ENCODE data around the gene SLC6A19.

The SLC6A19 gene

DNA sequence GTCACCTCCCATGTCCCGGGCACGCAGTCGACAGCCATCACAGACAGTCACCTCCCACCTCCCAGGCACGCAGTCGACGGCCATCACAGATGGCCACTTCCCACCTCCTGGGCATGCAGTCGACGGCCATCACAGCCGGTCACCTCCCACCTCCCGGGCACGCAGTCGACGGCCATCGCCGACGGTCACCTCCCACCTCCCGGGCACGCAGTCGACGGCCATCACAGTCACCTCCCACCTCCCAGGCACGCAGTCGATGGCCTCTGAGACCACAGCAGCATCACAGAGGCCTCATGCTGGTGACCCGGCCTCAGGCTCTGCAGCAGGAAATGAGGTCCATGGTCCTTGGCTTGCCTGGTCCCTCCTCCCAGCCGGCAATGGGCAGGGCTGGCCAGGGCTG lies 5.5 kb upstream of the SLC6A19 start:
- DNase-seq (ENCODE audit: low read depth), result no peak

DNA sequence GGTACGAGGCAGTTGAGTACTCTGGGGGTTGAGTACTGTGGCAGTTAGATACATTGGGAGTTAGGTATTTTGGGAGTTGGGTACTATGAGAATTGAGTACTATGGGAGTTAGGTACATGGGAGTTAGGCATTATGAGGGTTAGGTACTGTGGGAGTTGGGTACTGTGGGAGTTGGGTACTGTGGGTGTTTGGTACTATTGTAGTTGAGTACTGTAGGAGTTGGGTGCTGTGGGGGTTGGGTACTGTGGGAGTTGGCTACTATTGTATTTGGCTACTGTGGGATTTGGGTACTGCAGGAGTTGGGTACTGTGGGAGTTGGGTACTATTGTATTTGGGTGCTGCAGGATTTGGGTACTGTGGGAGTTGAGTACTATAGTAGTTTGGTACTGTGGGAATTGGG lies 4.8 kb upstream of the SLC6A19 start:
- no peak for DNase-seq (ENCODE audit: low read depth)

DNA sequence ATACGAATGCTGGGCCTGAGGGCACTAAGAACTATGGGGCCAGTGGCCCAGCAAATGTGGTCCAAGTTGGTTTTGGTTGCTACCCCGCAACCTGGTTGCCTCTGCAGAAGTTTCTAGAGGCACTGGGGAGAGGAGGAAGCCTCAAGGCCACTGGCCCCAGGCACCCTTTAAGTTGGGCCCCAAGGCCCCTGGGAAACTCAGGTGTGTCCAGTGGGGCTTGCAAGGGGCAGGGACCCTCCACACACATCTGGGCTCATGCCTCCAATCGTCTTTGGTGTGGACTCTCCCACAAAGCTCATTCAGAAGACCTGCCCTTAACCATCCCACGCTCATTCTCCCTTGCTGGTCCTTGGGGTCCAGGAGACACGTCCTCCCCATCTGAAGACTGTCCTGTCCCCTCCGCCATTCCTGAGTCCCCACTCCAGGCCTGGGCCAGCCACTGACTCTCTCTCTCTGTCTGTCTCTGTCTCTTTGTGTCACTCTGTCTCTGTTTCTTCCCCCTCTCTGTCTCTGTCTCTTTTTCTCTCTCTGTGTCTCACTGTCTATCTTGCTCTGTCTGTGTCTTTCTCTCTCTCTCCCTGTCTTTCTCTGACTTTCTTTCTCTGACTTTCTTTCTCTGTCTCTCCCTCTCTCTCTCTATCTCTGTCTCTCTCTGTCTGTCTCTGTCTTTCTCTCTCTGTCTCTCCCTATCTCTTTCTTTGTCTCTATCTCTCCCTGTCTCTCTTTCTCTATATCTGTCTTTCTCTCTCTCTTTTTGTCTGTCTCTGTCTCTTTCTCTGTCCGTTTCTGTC lies 3.3 kb upstream of the SLC6A19 start:
- DNase-seq (ENCODE audit: low read depth), result no peak

DNA sequence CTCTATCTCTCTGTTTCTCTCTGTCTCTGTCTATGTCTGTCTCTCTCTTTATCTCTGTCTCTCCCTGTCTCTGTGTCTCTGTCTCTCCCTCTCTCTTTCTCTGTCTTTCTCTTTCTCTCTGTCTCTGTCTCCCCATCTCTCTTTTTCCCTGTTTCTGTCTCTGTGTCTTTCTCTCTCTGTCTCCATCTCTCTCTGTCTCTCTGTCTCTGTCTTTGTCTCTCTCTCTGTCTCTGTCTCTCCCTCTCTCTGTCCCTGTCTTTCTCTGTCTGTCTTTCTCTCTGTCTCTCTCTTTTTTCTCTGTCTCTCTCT lies 2.1 kb upstream of the SLC6A19 start:
- DNase-seq (ENCODE audit: low read depth), result no peak

DNA sequence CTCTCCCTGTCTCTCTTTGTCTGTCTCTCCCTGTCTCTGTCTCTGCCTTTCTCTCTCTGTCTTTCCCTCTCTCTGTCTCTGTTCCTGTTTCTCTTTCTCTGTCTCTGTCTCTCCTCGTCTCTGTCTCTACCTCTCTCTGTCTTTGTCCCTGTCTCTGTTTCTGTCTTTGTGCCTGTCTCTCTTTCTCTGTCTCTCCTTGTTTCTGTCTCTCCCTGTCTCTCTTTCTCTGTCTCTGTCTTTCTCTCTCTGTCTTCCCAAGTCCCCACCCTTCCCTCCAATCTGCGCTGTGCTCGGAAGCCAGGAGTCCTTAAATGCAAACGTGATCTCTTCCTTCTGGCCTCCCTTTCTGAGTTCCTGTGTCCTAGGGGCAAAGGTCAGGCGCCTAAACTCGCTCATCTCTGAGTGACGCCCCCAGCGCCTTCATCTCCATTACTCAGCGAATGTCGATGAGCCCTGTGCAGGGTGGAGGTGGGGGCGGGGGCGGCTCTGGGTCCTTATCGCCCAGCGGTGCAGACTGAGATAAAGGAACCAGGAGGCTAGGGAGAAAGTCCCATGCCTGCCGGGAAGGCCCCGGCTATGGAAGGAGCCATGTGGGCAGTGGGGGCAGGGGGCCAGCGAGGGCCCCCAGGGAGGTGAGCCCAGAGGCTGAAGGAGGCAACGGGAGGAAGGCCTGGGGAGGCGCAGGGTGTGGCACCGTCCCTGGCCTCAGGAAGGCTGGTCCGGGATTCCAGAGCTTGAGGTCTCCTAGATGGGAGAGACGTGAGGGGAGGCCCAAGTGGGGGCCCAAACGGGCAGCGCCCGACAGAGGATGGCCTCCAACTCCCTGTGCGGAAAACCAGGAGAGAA lies 1.5 kb upstream of the SLC6A19 start:
- DNase-seq (ENCODE audit: low read depth), result no peak

DNA sequence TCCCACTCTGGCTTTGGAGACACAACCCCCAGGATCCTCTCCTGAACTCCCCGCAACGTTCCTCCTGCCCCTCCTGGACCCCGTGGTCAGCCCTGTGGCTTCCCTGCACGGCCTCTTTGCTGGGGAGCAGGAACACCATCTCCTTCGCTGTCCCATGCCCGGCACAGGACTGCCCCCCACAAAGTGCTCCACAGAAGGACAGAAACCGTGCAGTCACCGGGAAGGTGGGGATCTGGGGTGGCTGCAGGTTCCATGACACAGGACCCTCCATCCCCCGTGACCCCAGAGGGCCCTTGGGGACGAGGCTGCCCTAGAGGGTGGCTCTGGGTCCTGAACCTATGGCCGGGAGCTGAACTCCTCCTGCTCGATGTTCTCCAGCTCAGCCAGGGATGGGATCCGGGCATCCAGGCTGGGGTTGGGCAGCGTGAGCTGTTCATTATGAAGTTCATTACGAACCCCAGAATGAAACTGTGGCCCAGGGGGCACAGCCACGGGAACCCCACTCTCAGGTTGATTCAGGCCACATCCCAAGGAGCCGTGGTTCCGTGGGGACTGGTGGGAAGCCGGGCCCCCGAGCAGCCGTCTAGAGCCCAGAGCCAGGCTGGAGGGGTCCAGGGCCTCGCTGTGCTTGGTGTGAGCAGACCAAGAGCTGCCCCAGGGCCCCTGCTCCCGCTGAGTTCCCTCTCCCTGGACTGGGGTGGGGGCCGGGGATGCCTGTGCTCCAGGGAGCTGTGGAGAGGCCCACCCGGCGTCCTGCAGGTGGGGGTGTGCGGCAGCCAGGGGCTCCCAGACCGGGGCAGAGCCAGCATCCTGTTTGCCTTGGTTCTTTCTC lies 684 bp upstream of the SLC6A19 start:
- DNase-seq (ENCODE audit: low read depth), result no peak

DNA sequence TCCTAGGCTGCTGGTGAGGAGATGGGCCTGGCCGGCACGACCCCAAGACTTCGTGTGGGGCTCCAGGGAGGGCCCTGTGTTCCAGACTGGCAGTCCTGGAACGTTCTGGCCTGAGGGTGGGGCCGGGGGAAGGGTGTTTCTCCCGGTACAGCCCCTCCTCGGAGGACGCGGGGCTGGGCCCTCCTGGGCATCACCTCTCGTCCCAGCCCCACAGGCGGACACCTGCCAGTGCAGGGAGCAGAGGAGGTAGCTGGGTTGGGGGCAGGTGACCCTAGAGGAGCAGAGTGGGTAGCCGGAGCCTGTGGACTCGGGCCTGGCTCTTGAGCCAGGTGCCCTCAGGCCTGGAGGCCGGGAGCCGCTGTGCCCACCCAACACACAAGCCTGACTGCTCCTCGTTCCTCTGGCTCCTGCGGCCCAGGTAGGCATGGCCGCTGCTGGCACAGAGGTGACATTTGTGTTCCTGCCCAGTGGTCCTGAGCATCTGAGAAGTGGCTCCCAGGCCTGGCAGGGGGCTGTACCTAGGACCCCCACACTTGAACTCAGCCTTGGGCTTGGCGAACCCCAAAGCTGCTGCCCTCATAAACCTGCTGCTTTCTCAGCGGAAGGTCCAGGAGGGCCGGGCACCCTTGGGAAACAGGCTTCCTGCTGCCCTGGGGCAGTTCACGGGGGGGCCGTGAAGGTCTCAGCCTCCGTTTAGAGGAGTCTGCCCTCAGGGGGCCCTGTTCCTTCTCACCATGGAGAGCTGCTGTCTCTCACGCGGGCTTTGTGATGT lies 817 bp downstream of the SLC6A19 start:
- no peak for DNase-seq (ENCODE audit: low read depth)

DNA sequence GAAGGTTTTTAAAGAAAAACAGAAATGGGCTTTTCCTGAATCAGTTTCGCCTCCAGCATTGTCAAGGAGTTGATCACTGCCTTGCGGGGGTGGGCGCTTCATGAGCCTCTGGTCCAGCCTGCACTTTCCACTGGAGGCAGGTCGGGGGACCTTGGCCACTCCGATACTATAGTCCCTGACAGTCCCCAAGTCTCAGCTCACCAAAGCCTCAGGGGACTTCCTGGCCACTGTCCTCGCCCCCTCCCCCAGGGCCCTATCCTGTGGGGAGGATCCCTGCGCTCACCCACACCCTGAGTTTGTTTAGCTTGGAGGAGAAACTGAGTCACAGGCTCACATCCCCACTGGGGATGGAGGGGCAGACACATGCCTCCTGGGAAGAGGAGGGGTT lies 1.4 kb downstream of the SLC6A19 start:
- DNase-seq (ENCODE audit: low read depth), result no peak

DNA sequence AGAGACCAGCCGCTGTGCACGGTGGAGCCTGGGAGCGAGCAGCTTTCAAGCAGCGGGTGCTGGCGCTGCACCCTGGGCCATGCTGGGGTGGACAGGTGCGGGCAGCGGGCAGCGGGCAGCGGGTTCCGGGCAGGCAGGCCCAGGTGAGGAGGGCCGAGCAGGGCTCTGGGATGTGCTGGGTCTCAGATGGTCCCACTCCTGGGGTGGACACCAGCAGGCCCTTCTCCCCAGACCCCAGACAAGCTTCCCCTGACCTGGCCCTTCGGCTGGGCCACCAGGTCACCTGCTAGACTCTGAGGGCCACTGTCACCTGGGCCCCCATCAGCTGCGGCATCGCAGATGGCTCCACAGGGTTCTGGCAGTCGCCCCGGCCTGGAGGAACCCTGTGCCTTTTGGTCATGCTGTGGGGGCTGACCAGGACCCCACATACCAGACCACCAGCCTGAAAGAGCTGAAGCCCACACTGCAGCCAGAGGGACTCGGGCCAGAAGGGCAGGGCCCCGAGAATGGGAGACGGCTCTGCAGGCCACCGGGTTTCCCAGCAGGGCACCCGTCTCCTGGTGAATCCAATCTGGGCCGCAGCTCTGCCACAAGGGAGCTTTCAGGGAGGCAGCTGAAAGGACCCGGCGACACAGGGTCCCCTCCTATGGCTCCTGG lies 2.0 kb downstream of the SLC6A19 start:
- no peak for DNase-seq (ENCODE audit: low read depth)

DNA sequence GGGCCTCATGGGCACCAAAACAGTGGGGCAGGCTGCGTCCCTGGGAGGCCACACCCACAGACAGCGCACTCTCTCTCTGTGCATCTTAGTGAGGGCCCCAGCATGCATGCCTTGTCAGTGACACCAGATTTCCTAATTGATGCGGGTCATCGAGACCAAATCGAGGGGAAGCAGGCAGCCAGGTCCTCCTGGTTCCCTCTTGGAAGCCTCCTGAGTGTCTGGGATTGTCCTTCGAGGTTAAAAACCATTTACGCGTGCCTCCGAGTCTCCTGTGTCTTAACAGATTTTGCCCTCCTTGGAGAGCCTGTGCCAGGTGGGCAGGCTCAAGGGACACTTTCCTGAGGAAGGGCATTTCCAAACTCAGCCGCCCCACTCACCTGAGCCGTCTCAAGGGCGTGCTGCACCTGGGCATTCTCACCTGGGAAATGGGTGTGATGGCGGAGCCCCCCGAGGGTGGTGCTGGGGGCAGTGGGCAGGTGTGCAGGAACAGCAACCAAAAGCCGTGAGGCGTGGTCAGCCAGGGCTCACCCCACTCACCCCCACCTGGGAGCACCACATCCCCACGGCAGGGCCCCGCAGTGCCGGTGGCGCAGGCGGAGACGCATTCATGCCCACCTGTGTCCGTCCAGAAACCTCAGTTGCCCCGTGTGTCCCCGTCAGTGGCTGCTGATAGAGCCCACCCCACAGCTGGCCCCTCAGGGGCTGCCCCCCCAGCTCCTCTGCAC lies 2.7 kb downstream of the SLC6A19 start:
- DNase-seq (ENCODE audit: low read depth), result no peak

DNA sequence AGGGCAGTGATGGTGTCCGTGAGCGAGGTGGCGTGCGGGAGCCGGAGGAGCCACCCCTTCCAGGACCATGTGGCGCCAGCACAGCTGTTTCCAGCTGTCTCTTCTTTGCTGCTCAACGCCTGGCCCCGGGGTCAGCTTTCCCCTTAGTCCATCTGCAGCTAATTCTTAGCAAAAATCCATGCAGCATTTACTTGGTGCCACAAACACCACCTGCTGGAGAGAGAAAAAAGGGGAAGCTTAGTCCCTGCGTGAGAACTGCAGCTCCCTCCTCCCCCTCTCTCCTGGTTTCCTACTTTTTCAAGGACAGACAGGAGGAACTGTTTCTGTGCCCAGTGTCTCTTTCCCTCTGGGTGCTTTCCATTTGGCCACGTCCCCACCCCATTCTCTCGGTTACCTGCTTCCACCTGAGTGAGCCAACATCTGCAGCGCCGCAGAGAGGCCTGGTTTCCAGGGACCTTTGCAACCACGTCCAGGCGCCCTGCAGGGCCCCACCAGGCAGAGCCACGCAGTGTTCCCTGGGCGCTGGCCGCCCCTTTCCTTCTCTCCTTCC lies 3.4 kb downstream of the SLC6A19 start:
- peak; percentile 24 for DNase-seq (ENCODE audit: low read depth)

DNA sequence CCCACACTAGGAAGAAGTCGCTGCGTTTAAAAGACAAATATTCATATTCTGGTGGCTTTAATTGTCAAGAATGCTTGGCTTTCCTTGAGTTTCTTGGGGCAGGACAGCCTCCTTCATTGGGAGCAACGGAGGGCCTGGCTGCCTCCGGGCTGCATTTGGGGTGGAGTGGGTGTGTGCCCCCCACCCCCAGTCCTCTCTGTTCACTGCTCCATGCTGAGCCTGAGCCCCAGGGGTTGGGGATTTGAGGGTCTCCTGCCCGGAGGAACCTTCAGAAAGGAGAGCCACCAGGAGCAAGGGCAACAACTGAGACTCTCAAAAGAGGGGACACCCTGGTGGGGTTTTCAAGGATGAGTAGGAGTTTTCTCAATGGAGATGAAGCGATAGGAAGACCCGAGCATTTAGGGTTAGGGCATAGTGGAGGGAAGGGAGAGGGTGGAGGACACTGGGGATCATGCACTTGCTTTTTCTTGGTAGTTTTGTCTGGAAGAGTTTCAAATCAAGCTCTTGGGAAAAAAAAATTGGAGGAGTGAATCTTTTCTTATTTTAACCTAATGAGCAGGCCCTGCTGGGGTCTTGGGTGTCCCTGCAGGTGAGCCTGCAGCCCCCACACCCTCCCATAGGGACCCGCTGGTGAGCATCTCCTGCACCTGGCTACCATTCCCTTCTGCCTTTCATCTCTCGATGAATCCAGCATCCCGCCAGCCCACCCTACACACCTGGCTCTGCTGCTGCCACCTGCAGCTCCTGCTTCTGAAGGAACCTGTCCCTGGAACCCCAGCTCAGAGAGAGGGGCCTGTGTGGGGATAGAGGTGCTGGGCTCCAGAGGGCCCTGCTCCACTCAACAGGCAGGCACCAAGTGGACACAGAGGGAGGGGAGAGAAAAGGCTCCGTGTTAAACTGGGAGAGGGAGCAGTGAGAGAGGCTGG lies 4.1 kb downstream of the SLC6A19 start:
- DNase-seq (ENCODE audit: low read depth), result no peak

DNA sequence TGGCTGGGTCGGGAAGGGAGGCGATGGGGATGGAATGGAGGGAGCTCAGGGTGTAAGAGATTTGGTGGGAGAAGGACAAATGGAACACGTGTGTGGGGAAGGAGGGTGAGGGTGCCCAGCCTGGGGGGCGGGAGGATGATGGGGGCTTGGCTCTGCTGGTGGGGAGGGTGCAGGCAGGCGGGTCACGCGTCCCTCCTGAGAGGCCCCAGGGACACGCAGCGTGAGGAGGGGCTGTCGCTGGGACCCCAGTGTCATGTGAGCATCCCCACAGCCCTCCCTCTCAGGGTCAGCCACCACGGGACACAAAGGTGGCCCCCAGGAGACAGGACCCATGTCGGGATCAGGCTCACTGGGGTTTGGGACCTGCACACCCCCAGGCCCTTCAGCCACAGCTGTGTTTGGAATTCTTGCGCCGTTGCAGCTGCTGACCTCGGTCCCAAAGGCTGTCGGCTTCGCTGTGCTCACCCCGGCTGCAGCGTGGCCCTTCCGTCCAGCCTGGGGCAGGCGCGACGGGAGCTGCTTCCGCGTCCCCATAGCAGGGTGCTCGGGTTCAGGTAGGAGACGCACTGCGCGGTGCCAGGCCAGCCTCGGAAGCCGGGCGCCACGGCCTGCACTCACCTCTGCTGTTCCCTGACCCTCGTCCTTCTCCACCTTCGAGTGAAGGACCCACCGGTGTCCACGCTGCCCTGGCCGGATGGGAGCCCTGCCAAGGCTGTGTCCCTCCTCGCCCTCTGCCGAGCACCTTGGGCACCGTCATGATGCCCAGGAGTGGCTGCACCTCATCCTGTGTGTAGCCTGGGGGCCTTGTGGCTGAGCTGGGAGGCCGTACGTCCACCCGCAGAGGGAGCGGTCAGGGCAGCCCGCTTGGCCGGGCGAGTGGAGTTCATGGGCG lies 5.4 kb downstream of the SLC6A19 start:
- no peak for DNase-seq (ENCODE audit: low read depth)

DNA sequence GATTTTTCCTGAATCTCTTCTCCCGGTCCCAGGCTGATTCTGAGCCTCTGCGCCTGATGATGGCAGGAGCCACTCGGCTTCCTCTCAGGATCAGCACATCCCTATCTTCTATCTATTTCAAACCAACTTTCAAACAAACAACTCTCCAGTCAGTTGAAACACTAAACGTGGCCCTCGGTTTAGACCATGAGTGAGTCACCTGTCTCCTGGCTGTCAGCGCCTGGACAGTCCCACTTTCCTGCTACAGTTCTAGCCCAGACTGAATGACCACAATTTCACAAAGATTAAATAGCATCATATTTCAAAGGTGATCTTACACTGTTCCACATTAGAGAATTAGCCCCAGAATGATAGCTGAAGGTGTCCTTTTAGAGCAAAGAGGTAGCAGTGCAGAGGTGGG lies 6.2 kb downstream of the SLC6A19 start:
- DNase-seq (ENCODE audit: low read depth), result no peak

DNA sequence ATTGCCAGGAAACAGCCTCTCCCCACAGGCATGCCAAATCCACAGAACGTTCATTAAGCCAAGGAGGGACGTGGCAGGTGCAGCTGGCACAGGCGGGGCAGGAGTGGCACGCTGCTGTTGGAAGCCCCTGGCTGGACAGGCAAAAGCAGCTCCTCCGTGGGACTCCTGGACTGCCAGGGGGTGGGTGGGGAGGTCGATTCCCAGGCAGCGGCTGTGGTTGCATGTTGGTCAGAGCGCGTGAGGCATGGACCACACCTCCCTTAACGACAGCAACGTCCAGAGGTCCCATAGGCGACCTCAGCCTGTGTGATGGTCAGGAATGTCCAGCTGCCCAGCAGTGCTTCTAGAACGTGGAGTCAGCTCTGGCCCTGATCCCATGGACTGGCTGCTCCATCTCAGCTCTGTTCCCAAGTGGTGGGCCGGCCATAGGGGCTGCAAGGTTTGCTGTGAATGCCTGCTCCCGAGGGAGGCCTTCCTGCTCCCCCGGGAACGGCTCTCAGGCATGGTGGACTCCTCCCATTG lies 6.9 kb downstream of the SLC6A19 start:
- DNase-seq (ENCODE audit: low read depth), result no peak

DNA sequence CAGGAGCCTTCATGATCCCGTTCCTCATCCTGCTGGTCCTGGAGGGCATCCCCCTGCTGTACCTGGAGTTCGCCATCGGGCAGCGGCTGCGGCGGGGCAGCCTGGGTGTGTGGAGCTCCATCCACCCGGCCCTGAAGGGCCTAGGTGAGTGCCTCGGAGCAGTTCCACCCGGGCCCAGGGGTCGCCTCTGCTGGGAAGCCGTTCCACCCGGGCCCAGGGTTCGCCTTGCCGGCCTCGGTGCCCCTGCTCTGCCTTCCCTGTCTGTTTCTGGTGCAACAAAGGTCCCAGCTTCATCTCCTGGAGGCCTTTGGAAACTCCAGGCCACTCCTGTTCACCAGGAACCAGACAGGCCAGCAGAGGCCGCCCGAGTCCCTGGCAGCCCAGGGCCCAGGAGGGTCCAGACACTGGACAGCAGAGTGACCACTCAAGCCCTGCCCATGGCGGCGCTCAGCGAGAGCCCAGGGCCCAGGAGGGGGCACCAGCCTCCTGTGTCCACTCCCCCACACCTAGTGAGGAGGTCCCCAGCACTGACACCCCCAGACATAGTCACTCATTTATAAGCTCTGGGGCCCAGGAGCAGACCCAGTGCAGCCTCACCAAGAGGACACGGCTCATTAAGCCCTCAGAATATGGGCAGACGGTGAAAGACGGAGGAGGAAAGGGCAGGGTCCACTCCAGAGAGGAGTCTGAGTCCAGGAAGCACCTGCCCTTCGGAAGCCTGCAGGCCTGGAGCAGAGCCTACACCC lies 7.5 kb downstream of the SLC6A19 start:
- peak; percentile 5 for DNase-seq (ENCODE audit: low read depth)

DNA sequence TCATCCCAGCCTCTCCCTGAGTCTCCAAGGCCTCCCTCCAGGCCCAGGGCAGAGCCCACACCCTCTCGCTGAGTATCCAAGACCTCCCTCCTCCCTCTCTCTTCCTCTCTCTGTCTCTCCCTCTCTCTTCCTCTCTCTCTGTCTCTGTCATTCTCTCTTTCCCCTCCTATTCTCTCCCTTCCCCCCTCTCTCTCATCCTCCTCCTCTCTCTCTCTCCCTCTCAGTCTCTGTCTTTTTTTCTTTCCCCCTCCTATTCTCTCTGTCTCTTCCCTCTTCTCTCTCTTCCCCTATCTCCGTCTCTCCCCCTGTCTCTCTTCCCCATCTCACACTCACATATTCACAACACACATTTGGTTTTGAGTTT lies 8.1 kb downstream of the SLC6A19 start:
- DNase-seq (ENCODE audit: low read depth), result no peak
